ENCODE data around the gene HECW1. TPM values are rescaled to one million over a fixed set of nuclear protein-coding genes. Genes with fewer than 3 reads are reported as not detected.

HECW1 gene
- total RNA-seq, 4 donors from 2014 or later: 0.83 to 3.9 (median 2.7) TPM; not detected in 1

GRCh38 chr7:43467406-43467805 lies 355.0 kb downstream of the HECW1 start:
- DNase-seq: no peak
- no peak for TF ChIP-seq POLR2A (IDR thresholded peaks at IDR 0.05)
- TF ChIP-seq CTCF (IDR thresholded peaks at IDR 0.05): no peak
- no peaks in the 10 kb centered on the region for H3K27me3 ChIP-seq
- no peaks in the 10 kb centered on the region for H3K4me1 ChIP-seq
- H3K4me3 ChIP-seq: no peak overlapping the region
- H3K36me3 ChIP-seq: no peaks in the 10 kb centered on the region
- no peak overlapping the region for H3K27ac ChIP-seq
- no peaks in the 10 kb centered on the region for H3K9me3 ChIP-seq

GRCh38 chr7:43467846-43468245 lies 355.4 kb downstream of the HECW1 start:
- no peaks in the 10 kb centered on the region for H3K27me3 ChIP-seq
- H3K9me3 ChIP-seq: no peaks in the 10 kb centered on the region
- no peaks in the 10 kb centered on the region for H3K36me3 ChIP-seq
- H3K4me3 ChIP-seq: no peak overlapping the region
- no peaks in the 10 kb centered on the region for H3K4me1 ChIP-seq
- TF ChIP-seq POLR2A (IDR thresholded peaks at IDR 0.05): no peak
- TF ChIP-seq CTCF (IDR thresholded peaks at IDR 0.05): no peak
- H3K27ac ChIP-seq: no peak overlapping the region
- no peak for DNase-seq

- no peaks in the 10 kb centered on the region for H3K4me1 ChIP-seq
- H3K27me3 ChIP-seq: no peaks in the 10 kb centered on the region
- H3K9me3 ChIP-seq: no peaks in the 10 kb centered on the region
- H3K4me3 ChIP-seq: no peak overlapping the region
- DNase-seq: no peak
- no peak overlapping the region for H3K27ac ChIP-seq
- TF ChIP-seq POLR2A (IDR thresholded peaks at IDR 0.05) (no peak), CTCF (IDR thresholded peaks at IDR 0.05) (no peak)
- no peaks in the 10 kb centered on the region for H3K36me3 ChIP-seq
Measured at GRCh38 chr7:43469051-43469450, 356.6 kb downstream of the HECW1 start.

- Histone ChIP-seq H3K27ac (no peak overlapping the region), H3K27me3 (no peaks in the 10 kb centered on the region), H3K36me3 (no peaks in the 10 kb centered on the region), H3K9me3 (no peaks in the 10 kb centered on the region), H3K4me1 (no peaks in the 10 kb centered on the region), H3K4me3 (no peak overlapping the region)
- no peak for DNase-seq
- no peak for TF ChIP-seq POLR2A (IDR thresholded peaks at IDR 0.05)
Measured at GRCh38 chr7:43470110-43470509, 357.7 kb downstream of the HECW1 start.

GRCh38 chr7:43475983-43476382 lies 363.5 kb downstream of the HECW1 start:
- TF ChIP-seq CTCF (IDR thresholded peaks at IDR 0.05) (no peak), POLR2A (IDR thresholded peaks at IDR 0.05) (no peak)

GRCh38 chr7:43476896-43477295 lies 364.4 kb downstream of the HECW1 start:
- DNase-seq: no peak
- H3K27ac ChIP-seq: no peak overlapping the region
- no peaks in the 10 kb centered on the region for H3K4me1 ChIP-seq
- H3K36me3 ChIP-seq: no peaks in the 10 kb centered on the region
- H3K27me3 ChIP-seq: no peaks in the 10 kb centered on the region
- no peak overlapping the region for H3K4me3 ChIP-seq
- H3K9me3 ChIP-seq: no peaks in the 10 kb centered on the region
- TF ChIP-seq POLR2A (IDR thresholded peaks at IDR 0.05) (no peak), CTCF (IDR thresholded peaks at IDR 0.05) (no peak)

More at GRCh38 chr7:43475983-43476382, 363.5 kb downstream of the HECW1 start:
- H3K4me3 ChIP-seq: no peak overlapping the region
- no peaks in the 10 kb centered on the region for H3K27me3 ChIP-seq
- no peaks in the 10 kb centered on the region for H3K36me3 ChIP-seq
- no peak overlapping the region for H3K27ac ChIP-seq
- no peaks in the 10 kb centered on the region for H3K9me3 ChIP-seq
- H3K4me1 ChIP-seq: no peaks in the 10 kb centered on the region
- no peak for DNase-seq
